ENCODE results near the gene DDX41.

The DDX41 gene

DNA sequence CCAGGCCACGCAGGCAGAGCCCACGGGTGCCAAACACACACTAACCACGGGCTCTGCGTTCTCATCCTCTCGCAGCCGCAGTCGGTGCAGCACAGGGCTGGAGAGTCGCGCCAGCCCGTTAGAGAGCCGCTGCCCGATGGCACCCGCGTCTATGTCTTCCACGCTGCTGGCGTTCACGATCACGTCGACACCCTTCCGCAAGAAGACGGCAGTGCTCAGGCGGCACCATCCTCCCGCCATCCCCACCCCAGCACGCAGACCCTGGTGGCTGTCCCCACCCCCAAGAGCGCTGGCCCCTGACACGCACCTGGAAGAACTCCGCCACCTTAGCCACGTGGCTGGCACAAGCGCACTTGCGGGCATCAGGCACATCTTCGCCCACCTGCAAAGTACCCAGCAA is 49.3 kb downstream of the DDX41 start:
- DNase-seq, result no peak

DNA sequence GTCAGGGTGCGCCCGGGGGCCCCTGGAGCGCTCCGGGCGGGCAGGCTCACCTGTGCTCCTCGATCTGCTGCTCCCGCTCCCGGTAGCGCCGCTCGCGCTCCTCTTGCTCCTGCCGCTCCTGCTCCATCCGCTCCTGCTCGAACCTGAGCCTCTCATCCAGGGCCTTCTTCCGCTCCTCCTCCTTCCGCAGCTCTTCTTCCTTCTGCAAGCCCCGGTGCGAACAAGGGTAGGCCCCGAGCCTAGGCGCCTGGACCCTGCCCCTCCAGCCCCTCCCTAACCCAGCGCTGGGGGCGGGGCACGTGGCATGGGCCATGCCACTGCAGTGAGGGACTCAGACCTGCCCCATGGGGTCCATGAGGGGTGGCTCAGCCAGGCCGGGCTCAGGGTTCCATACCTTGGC is 49.9 kb downstream of the DDX41 start:
- DNase-seq, result no peak

DNA sequence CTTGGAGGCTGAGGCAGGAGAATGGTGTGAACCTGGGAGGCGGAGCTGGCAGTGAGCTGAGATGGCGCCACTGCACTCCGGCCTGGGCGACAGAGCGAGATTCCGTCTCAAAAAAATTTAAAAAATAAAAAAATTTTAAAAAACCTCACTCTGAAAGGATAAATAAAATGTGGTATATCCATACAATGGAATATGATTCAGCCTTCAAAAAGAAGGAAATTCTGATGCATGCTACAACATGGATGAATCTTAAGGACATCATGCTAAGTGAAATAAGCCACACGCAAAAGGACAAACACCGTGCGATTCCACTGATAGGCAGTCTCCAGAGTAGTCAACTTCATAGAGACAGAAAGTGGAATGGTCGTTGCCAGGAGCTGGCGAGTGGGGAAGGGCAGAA is 51.7 kb downstream of the DDX41 start:
- DNase-seq, result no peak

GRCh38 chr5:177462021-177462670 is 54.6 kb downstream of the DDX41 start:
- no peak for DNase-seq
